Transverse colon (tissue), 4 donors: ENCODE results near the gene CYB5D1. TPM values are rescaled to one million over a fixed set of nuclear protein-coding genes. Genes with fewer than 3 reads are reported as not detected.
"Not testable (repeated sequence)": the region's sequence is repeated elsewhere in the genome, so short reads cannot be mapped to it uniquely, and the experiment has no call there.

Experiments
- DNase-seq: peaks from one replicate; pipeline ENCODE4 v3.0.0-alpha.2; 2019
- H3K27ac ChIP-seq, 4 donors: fragments of 200-600 bp; sonication (generic); 2 replicates each; pipeline ENCODE4 v1.5.1; 2016 to 2018; ENCODE audit warnings: inconsistent platforms in 4 of 4
- H3K27me3 ChIP-seq: fragments of 200-600 bp; sonication (generic); 2 replicates; pipeline ENCODE4 v1.5.1; 2017; ENCODE audit warnings: inconsistent platforms
- H3K36me3 ChIP-seq, 4 donors: fragments of 200-600 bp; sonication (generic); 2 replicates each; pipeline ENCODE4 v1.5.1; 2017 to 2019; ENCODE audit warnings: inconsistent platforms in 4 of 4
- H3K4me1 ChIP-seq, 4 donors: fragments of 200-600 bp; sonication (generic); 2 replicates each; pipeline ENCODE4 v1.5.1; 2017 to 2020; ENCODE audit warnings: inconsistent platforms in 4 of 4
- H3K4me3 ChIP-seq, 4 donors: fragments of 200-600 bp; sonication (generic); 1 replicate in 1 of 4; 2 replicates in 3 of 4; pipeline versions ENCODE4 v1.5.1 to v1.6.1; 2017 to 2019; ENCODE audit warnings: inconsistent platforms in 4 of 4
- H3K9me3 ChIP-seq, 2 donors: fragments of 200-600 bp; sonication (generic); 2 replicates each; pipeline ENCODE4 v1.5.1; 2017 to 2019; ENCODE audit warnings: inconsistent platforms in 2 of 2
- CTCF ChIP-seq, 5 experiments: fragments of 200-600 bp in 3 of 5; fragments of 450-650 bp in 2 of 5; sonication (generic) in 3 of 5; IDR thresholded peaks; 1 replicate in 2 of 5; 2 replicates in 3 of 5; pipeline ENCODE4 v1.5.1; 2016 to 2017; ENCODE audit warnings: antibody characterized with exemption in 5 of 5, inconsistent platforms in 3 of 5, mild to moderate bottlenecking in 2 of 5, moderate library complexity in 1 of 5
- EP300 ChIP-seq: sonication (generic); formaldehyde crosslinking; IDR thresholded peaks from one replicate; pipeline ENCODE4 v1.6.1; 2017; ENCODE audit warnings: antibody characterized with exemption, low read depth
- POLR2A ChIP-seq: fragments of 450-650 bp; IDR thresholded peaks from one replicate; pipeline ENCODE4 v1.6.1; 2016; ENCODE audit warnings: antibody characterized with exemption, mild to moderate bottlenecking, moderate library complexity
- POLR2AphosphoS5 ChIP-seq, 3 donors: sonication (generic); formaldehyde crosslinking; IDR thresholded peaks; one replicate each; pipeline ENCODE4 v1.6.1; 2016; ENCODE audit warnings: antibody characterized with exemption in 3 of 3
- WGBS, 2 donors: methylation state at CpG; one replicate each; pipeline ENCODE4 v1.1.5; 2018; ENCODE audit warnings: low coverage in 1 of 2; 5-methylcytosine and 5-hydroxymethylcytosine counted together
- in situ Hi-C, 4 donors: fragments of 200-750 bp; cut with MboI; loops; one replicate each; pipeline versions ENCODE4 v1.15.0 to v1.15.1; 2017; ENCODE audit warnings: low sequenced_read_pairs in 3 of 4, low pct_ligation_motif_present in 1 of 4, low pct_unique_long_range_greater_than_20kb in 1 of 4
- intact Hi-C: fragments of 100-400 bp; cut with DNase I; formaldehyde crosslinking; loops from one replicate; pipeline ENCODE4 v1.15.1; 2023; ENCODE audit warnings: low total_unique reads
- total RNA-seq, 4 donors: library from RNA; depleted of rRNA; stranded (reverse); fragments of >200 nt; gene quantifications; one replicate each; pipeline ENCODE4 v1.1.0, GENCODE V29; 2016

Gene CYB5D1
- 10 to 100 TPM in 1 of 4 donors, 1 to 10 TPM in 2, not detected in 1; 4.9 to 50.4 (median 9.6) TPM for total RNA-seq

- 0 to 3% methylated on average over 3 to 48 of the region's 48 CpGs for WGBS, 2 donors
- Histone ChIP-seq H3K36me3 (peaks cover 0 to 12% (median 5%) of the 10 kb centered on the region in 4 donors), H3K9me3 (no peaks in the 10 kb centered on the region), H3K4me1 (peaks cover 23 to 36% (median 28%) of the 10 kb centered on the region in 4 donors), H3K27me3 (no peaks in the 10 kb centered on the region), H3K4me3 (peak within 1 kb of the TSS; percentile 50 to 62 (median 53)), H3K27ac (peak within 1 kb of the TSS; percentile 90 to 97 (median 94))
- TF ChIP-seq POLR2A (peak; percentile 64), EP300 (no peak), CTCF (IDR thresholded peaks at IDR 0.05) (no peak), POLR2AphosphoS5 (IDR thresholded peaks at IDR 0.05) (peak; percentile 61 to 76 (median 73))
- DNase-seq = peak; percentile 93
- intact Hi-C loops (loop anchor here (2.0 to 10.0 kb wide), 3 partner anchors 15 to 113 kb away; no protein-coding TSS in a partner anchor), in situ Hi-C loops (loop anchor here in 2 of 4 donors (25.0 kb wide), 1 partner anchor 129 kb away; no protein-coding TSS in a partner anchor)
Observed at GRCh38 chr17:7857713-7858521, at the start of gene CYB5D1. TSS of gene CYB5D1 (plus strand) at chr17:7858003. CDS start at chr17:7858135, 132 bp downstream.

- Histone ChIP-seq H3K4me1 (peaks cover 0 to 8% (median 4%) of the 10 kb centered on the region in 4 donors), H3K9me3 (no peaks in the 10 kb centered on the region), H3K36me3 (no peaks in the 10 kb centered on the region), H3K4me3 (no peak overlapping the region), H3K27ac (no peak overlapping the region), H3K27me3 (peaks cover 6% of the 10 kb centered on the region)
- in situ Hi-C loops (no loop called here), intact Hi-C loops (no loop called here)
- WGBS, 2 donors = 68 to 73% methylated on average over 10 to 11 of the region's 11 CpGs
- DNase-seq = no peak
- TF ChIP-seq EP300 (no peak), POLR2A (no peak), POLR2AphosphoS5 (IDR thresholded peaks at IDR 0.05) (no peak), CTCF (IDR thresholded peaks at IDR 0.05) (no peak)
Observed at GRCh38 chr17:7809086-7809790, 48.6 kb upstream of the CYB5D1 start.

- H3K4me3 ChIP-seq, DNase-seq, H3K27me3 ChIP-seq, intact Hi-C loops, H3K4me1 ChIP-seq, H3K27ac ChIP-seq, H3K36me3 ChIP-seq, H3K9me3 ChIP-seq: not testable (repeated sequence)
- in situ Hi-C loops = loop anchor here in 1 of 4 donors (10.0 kb wide), 1 partner anchor 65 kb away; no protein-coding TSS in a partner anchor
- 67 to 81% methylated on average over 2 to 9 of the region's 9 CpGs for WGBS, 2 donors
Observed at GRCh38 chr17:7809791-7810343, 47.9 kb upstream of the CYB5D1 start.

GRCh38 chr17:7811251-7811650, 46.6 kb upstream of the CYB5D1 start:
- intact Hi-C loops (no loop called here), in situ Hi-C loops (loop anchor here in 1 of 4 donors (10.0 kb wide), 1 partner anchor 66 kb away; no protein-coding TSS in a partner anchor)
- Histone ChIP-seq H3K36me3 (no peaks in the 10 kb centered on the region), H3K4me1 (no peaks in the 10 kb centered on the region), H3K9me3 (no peaks in the 10 kb centered on the region), H3K4me3 (no peak overlapping the region), H3K27ac (no peak overlapping the region), H3K27me3 (peaks cover 6% of the 10 kb centered on the region)
- TF ChIP-seq POLR2A = no peak
- no peak for TF ChIP-seq CTCF (IDR thresholded peaks at IDR 0.05)
- TF ChIP-seq POLR2AphosphoS5 (IDR thresholded peaks at IDR 0.05) = no peak
- TF ChIP-seq EP300 = no peak
- DNase-seq = no peak
- 79 to 84% methylated on average over 3 of the region's 3 CpGs for WGBS, 2 donors
